IPS-NIHi11 (cell line): ENCODE data around the gene DNAAF6.
A peak's percentile ranks its signal among the peaks of the same experiment; 100 is the strongest.
"Not testable (repeated sequence)": the region's sequence is repeated elsewhere in the genome, so short reads cannot be mapped to it uniquely, and the experiment has no call there.

Experiments used
- DNase-seq: peaks from one replicate; pipeline ENCODE4 v3.0.0; 2012; ENCODE audit warnings: mixed read lengths, low spot score

Gene DNAAF6

GRCh38 chrX:107205770-107206696 is at the start of gene DNAAF6, which contains the start of gene NUP62CL:
Gene DNAAF6, plus strand, starts transcription at chrX:107206611. Its CDS starts 6,265 bp downstream, at chrX:107212876.
Gene NUP62CL, minus strand, starts transcription at chrX:107206433. Its CDS starts 31,287 bp downstream, at chrX:107175146.
- peak; percentile 85 for DNase-seq

- not testable (repeated sequence) for DNase-seq
Observed at GRCh38 chrX:107157618-107158017, 48.8 kb upstream of the DNAAF6 start.

- no peak for DNase-seq
Observed at GRCh38 chrX:107167163-107167921, 39.1 kb upstream of the DNAAF6 start.

GRCh38 chrX:107168257-107168656 is 38.2 kb upstream of the DNAAF6 start:
- no peak for DNase-seq

- no peak for DNase-seq
Observed at GRCh38 chrX:107168712-107169111, 37.7 kb upstream of the DNAAF6 start.

- DNase-seq: no peak
Observed at GRCh38 chrX:107171369-107172102, 34.9 kb upstream of the DNAAF6 start.

GRCh38 chrX:107197319-107197718 is 9.1 kb upstream of the DNAAF6 start:
- DNase-seq: no peak

GRCh38 chrX:107198074-107198473 is 8.3 kb upstream of the DNAAF6 start:
- DNase-seq: not testable (repeated sequence)

GRCh38 chrX:107199491-107199890 is 6.9 kb upstream of the DNAAF6 start:
- DNase-seq: no peak

GRCh38 chrX:107204068-107204605 is 2.3 kb upstream of the DNAAF6 start:
- DNase-seq: no peak

GRCh38 chrX:107206697-107207065 is 270 bp downstream of the DNAAF6 start:
- no peak for DNase-seq

- no peak for DNase-seq
Observed at GRCh38 chrX:107207089-107207488, 678 bp downstream of the DNAAF6 start.

GRCh38 chrX:107207943-107208342 is 1.5 kb downstream of the DNAAF6 start:
- DNase-seq: no peak

- DNase-seq: no peak
Observed at GRCh38 chrX:107213477-107213876, 7.1 kb downstream of the DNAAF6 start.

- DNase-seq: no peak
Observed at GRCh38 chrX:107226757-107227156, 20.3 kb downstream of the DNAAF6 start.

GRCh38 chrX:107227780-107228485 is 21.5 kb downstream of the DNAAF6 start:
- DNase-seq: no peak

GRCh38 chrX:107228486-107228819 is 22.0 kb downstream of the DNAAF6 start:
- DNase-seq: no peak

GRCh38 chrX:107272431-107272921 is 66.1 kb downstream of the DNAAF6 start:
- DNase-seq: peak; percentile 49

- no peak for DNase-seq
Observed at GRCh38 chrX:107273795-107274194, 67.4 kb downstream of the DNAAF6 start.

GRCh38 chrX:107288676-107289075 is 82.3 kb downstream of the DNAAF6 start:
- no peak for DNase-seq

GRCh38 chrX:107290019-107290418 is 83.6 kb downstream of the DNAAF6 start:
- no peak for DNase-seq
